Vagina (tissue), 2 donors: ENCODE data around the gene PTPN1.

ENCODE experiments used
- CTCF ChIP-seq, 3 experiments: fragments of 450-650 bp in 2 of 3; fragments of 200-600 bp in 1 of 3; sonication (generic) in 1 of 3; IDR thresholded peaks; one replicate each; pipeline ENCODE4 v1.5.1; 2017 to 2019; ENCODE audit warnings: antibody characterized with exemption in 3 of 3, mild to moderate bottlenecking in 2 of 3, moderate library complexity in 2 of 3
- POLR2A ChIP-seq, 2 donors: fragments of 450-650 bp; IDR thresholded peaks; one replicate each; pipeline ENCODE4 v1.6.1; 2017; ENCODE audit warnings: antibody characterized with exemption in 2 of 2, mild to moderate bottlenecking in 2 of 2, moderate library complexity in 2 of 2
- POLR2AphosphoS5 ChIP-seq, 2 donors: sonication (generic); formaldehyde crosslinking; IDR thresholded peaks; one replicate each; pipeline ENCODE4 v1.9.0; 2017; ENCODE audit warnings: antibody characterized with exemption in 2 of 2, mild to moderate bottlenecking in 2 of 2, low read depth in 1 of 2; ENCODE audit not compliant: insufficient read depth in 1 of 2

GRCh38 chr20:50590348-50590664, 80.1 kb downstream of the PTPN1 start:
- no peak for TF ChIP-seq POLR2AphosphoS5 (IDR thresholded peaks at IDR 0.05; ENCODE audit: insufficient read depth in 1 of 2, low read depth in 1 of 2)
- TF ChIP-seq CTCF (IDR thresholded peaks at IDR 0.05) = no peak
- TF ChIP-seq POLR2A (IDR thresholded peaks at IDR 0.05) = no peak
